HG03175 (cell line): ENCODE results near the gene PDZD2.
"Not testable (repeated sequence)": the region's sequence is repeated elsewhere in the genome, so short reads cannot be mapped to it uniquely, and the experiment has no call there.

Experiments
- ATAC-seq: cut with Tn5 transposase; IDR thresholded peaks from one replicate; pipeline ENCODE4 v1.9.1; 2021; ENCODE audit warnings: mild to moderate bottlenecking, moderate library complexity; ENCODE audit not compliant: unreplicated experiment

The PDZD2 gene

DNA sequence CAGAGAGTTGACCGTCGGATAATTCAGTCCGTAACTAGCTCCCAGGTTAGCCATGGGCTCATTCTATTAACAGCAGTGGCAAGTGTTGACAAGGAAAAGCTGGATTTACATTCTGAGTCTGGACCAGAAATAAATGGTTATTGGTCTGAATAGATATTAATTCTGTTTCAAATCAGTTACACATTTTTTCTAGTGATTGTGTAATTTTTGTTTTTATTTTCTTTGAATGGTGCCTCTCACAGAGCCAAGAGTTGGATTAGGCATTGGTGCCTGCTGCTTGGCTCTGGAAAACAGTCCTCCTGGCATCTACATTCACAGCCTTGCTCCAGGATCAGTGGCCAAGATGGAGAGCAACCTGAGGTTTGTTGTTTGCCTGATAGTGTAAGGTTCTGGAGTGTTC is 420.1 kb downstream of the PDZD2 start:
- no peak for ATAC-seq

DNA sequence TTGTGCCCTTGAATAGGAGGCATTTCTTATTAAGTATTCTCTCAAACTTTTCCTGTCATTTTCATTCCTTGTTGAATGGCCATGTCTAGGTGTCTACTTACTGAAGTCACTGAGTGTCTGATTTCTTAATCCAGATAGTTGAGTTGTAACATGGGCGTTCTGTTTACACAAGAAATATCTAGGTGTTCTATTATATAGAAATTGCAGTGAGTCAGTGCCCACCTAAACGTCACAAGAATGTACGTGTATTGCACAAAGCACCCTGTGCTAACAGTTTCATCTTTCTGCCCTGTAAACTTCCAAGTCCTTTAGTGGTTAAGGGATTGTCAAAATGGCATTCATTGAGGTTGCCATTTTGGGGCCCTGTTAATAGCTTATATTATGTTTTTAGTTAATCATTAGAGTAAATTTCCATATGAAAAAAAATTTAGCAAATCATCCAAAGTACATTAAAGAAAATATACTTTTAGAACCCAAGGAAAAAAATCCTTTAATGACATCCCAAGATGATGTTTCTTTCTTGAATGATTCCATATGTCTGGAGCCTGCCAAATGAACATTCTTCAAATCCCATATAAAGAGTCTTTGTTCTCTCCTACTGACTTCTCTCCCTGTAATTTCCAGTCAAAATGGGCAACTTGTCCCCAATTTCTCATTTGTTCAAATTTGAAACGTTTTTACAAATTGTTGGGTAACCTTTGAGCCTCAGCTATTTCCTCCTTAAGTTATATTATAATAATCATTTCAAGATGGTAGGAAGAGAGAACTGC is 421.0 kb downstream of the PDZD2 start:
- ATAC-seq: no peak

DNA sequence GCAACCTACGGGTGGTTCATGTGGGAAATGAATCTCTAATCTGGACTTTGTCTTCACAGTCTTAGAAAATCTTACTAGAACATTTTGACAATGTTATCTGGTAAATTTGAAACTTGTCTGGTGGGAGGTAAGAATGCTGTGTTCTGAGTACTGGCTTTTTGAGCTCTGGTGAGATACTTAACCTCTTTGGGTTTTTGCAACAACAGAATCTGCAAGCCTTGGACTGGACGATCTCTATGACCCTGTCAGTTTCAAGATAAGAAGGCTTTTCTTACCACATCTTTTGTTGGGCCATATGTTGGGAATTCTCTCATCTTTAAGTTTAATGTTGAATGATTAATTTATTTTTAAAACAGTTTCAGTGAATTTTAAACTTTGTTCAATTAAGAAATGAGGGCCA is 422.3 kb downstream of the PDZD2 start:
- ATAC-seq: no peak

DNA sequence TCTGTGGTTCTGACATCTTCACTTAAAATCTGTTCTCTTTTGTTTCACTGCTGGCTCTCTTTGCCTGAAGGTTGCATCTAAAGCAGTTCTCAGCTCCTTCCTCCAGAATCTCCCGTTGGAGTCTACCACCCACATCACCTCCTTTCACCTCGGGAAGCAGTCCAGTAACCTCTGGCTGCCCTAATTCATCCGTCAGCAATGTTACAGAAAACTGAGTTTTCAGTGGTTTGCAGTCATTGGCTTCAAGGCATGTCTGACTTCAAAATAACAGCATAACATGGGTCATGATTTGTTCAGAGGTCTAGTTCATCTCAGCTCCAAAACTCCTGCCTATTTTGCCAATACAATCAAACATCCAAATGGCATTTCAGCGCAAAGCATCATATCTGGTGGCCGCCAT is 427.5 kb downstream of the PDZD2 start:
- ATAC-seq: no peak

DNA sequence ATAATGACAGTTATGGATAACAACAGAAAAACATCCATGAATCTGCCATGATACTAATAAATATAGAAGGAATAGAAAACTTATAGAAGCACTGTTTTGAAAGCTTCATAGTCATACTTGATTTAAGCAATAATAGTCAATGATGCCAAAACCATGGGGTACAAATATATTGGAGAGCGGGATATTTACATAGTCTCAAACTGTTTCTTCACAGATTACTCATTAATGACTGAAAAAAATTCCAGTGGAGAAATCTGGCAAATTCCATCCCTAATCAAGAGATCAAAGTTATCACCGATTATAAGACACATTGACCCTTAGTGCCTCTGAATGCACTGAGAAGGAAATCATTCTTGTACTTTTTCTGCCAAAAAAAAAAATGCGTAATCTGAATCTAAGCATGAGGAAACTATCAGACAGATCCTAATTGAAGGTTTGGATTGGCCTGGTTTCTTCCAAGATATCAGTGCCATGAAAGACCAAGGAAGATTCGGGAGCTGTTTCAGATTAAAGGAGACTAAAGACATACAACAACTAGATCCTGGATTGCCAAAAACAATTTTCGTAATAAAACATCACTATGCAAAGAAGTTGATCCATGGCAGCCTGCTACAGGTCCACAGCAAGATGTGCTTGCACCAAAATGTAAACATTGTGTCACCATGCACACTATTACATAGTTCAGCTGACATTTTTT is 429.0 kb downstream of the PDZD2 start:
- no peak for ATAC-seq

DNA sequence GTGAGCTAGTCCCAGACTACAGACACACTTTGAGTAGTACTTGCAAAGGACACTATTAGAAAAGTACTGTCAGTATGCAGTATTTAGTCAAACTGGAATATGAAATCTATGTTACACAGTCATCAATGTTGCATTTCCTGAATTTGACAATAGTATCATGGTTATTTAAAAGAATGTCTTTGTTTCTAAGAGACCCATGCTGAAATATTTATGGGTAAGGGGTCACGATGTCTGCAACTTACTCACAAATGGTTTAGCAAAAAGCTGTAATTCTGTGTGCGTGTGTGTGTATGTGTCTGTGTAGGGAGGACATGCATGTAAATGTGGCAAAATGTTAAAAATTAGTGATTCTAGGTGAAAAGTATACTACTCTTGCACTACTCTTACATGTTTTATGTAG is 429.6 kb downstream of the PDZD2 start:
- ATAC-seq: no peak

DNA sequence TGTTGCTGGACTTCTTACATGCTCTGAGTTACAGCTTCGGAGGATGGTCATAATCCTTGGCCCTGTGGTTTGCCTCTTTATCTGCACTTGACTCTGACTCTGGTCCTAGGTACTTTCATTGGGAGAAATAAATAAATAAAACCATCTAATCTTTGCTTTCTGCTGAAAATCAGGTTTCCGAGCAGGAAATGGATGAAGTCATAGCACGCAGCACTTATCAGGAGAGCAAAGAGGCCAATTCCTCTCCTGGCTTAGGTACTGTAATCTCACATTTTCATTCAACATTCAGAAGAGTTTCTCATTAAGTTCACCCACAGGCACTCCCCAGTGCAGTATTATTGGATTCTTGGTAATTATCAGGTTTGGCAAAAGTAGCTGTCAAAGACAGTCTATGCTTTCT is 430.5 kb downstream of the PDZD2 start:
- no peak for ATAC-seq

DNA sequence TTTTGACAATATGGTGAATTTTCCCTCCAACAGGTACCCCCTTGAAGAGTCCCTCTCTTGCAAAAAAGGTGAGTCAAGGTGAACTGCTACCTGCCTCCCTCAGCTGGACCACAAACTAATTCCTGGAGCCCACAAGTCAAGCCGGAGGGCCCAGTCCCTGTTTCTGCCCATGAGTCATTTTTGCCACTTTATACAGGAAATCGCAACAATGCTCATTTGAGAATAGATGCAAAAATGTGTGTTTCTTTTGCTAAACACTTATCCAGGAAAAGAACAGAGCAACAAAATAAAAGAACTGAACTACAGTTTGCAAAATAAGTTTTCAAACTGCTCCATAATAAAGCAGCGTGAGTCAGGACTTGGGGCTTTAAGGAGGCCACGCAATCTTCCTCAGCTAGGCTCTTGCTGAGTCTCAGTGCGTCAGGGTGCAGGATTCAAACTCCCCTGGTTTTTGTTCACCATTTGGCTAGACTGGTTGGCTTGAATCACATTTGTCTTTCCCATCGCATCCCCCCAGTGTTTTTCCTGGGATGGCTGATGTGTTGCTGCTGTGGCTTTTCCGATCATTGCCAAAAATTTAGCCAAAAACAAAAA is 432.5 kb downstream of the PDZD2 start:
- ATAC-seq: no peak

DNA sequence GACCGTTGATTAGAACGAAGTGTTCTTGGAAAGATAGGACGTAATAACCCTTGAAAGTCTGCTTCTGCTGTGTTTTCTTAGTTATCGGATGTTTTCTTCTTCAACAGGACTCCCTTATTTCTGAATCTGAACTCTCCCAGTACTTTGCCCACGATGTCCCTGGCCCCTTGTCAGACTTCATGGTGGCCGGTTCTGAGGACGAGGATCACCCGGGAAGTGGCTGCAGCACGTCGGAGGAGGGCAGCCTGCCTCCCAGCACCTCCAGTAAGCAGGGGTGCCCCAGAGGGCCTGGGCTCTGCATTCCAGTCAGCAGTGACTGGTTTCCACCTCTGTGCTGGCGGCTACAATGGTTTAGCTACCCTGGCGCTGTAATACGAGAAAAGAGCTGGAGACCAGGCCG is 433.1 kb downstream of the PDZD2 start:
- ATAC-seq: no peak

DNA sequence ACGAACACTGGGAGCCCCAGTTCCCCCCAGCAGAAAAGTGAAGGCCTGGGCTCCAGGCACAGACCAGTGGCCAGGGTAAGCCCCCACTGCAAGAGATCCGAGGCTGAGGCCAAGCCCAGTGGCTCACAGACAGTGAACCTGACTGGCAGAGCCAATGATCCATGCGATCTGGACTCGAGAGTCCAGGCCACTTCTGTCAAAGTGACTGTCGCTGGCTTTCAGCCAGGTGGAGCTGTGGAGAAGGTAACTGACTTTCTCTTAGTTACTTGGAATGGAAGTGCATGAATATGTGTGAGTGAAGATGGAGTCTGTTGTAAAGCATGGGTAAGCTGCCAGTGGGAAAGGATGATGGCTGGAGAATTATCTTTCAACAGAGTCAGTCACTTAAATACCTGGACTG is 435.5 kb downstream of the PDZD2 start:
- ATAC-seq: no peak

DNA sequence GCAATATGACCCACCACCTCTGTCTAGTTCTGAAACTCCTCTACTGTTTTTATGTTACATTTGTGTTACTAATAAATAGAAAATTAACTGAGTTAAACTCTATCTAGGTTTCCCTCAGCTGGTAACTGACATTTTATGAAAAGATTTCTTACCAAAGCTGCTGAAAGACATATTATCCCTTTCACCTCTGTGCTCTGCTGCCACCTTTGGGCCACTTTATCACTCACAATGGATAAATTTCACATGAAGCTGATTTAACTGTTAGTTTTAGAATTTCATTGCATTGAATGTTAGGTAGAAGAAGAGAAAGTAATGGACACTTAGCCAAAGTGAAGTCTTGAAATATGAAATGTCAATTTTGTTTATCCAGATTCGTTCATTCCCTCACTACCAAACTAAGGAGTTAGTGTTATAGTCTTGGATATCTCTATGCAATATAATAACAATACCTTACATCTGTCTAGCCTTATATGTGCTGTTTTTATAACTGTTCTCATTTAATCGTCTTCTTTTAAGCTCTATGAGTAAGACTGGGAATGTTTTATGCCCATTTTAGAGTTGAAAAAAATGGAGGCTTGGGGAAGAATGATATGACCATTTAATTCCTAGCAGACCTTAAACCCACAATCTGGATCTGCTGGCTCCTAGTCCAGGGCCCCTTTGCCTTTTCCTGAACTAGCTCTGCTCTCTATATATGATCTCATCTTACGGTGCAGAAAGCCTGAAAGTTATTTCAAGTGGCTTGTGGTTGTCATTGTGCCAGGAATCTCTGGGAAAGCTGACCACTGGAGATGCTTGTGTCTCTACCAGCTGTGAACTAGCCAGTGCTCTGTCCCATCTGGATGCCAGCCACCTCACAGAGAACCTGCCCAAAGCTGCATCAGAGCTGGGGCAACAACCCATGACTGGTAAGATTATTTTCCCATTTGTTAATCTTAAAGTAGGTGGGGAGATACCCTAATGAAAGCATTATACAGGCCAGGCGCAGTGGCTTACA is 438.1 kb downstream of the PDZD2 start:
- ATAC-seq: peak; percentile 50

DNA sequence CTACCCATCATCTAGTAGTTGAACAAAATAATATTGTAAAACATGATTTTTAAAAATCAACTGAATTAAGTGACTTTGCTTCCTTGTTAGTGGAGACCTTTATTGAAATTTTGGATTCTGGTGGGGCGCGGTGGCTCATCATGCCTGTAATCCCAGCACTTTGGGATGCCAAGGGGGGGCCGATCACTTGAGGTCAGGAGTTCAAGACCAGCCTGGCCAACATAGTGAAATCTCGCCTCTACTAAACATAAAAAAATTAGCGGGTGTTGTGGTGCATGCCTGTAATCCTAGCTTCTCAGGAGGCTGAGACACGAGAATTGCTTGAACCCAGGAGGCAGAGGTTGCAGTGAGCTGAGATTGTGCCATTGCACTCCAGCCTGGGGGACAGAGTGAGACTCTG is 439.9 kb downstream of the PDZD2 start:
- not testable (repeated sequence) for ATAC-seq

DNA sequence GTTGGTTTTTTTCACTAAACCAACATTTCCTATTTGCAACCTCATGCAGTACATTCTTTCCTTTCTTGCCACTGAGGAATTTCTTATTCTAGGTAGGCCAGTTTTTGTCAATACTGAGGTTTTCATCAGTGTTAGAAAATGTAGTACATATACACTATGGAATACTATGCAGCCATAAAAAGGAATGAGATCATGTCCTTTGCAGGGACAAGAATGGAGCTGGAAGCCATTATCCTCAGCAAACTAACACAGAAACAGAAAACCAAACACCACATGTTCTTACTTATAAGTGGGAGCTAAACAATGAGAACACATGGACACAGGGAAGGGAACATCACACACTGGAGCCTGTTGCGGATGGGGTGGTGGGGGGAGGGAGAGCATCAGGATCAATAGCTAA is 441.6 kb downstream of the PDZD2 start:
- not testable (repeated sequence) for ATAC-seq

DNA sequence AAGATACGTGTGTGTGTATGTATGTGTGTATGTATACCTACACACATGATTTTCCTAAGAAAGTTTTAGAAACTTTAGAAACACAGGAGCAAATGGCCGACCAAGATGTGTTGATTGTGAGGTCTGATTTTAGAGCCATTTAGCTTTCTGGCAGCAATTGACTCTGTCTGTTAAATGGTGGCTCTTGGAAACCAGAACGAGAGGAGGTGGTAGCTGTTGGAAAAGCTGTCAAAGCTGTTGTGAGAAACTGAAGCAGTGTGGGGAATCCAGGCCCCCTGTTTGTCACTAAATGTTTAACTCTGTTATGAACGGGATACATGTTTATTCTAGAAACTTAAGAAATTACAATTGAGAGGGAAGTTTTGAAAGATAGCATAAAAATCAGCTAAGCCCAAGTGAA is 443.8 kb downstream of the PDZD2 start:
- ATAC-seq: no peak

DNA sequence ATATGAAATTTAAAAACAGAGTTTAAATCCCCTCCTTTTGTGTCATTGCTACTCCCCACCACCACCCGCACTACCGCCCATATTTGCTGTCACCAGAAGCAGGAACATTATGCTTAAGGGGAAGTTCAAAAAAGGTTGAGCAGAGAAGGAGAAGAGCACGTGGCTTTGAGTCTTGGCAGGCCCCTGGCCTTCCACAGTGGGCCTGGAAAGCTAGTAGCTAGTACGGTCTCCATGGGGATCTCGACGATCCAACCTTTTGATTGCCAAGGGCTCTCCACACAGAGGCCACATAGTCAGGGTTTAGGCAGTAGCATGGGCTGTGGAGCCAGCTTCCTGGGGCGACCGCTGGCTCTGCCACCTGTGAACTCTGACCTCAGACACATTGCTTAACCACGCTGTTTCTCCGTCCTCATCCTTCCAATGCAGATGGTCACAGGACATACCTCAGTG is 445.1 kb downstream of the PDZD2 start:
- ATAC-seq: no peak

DNA sequence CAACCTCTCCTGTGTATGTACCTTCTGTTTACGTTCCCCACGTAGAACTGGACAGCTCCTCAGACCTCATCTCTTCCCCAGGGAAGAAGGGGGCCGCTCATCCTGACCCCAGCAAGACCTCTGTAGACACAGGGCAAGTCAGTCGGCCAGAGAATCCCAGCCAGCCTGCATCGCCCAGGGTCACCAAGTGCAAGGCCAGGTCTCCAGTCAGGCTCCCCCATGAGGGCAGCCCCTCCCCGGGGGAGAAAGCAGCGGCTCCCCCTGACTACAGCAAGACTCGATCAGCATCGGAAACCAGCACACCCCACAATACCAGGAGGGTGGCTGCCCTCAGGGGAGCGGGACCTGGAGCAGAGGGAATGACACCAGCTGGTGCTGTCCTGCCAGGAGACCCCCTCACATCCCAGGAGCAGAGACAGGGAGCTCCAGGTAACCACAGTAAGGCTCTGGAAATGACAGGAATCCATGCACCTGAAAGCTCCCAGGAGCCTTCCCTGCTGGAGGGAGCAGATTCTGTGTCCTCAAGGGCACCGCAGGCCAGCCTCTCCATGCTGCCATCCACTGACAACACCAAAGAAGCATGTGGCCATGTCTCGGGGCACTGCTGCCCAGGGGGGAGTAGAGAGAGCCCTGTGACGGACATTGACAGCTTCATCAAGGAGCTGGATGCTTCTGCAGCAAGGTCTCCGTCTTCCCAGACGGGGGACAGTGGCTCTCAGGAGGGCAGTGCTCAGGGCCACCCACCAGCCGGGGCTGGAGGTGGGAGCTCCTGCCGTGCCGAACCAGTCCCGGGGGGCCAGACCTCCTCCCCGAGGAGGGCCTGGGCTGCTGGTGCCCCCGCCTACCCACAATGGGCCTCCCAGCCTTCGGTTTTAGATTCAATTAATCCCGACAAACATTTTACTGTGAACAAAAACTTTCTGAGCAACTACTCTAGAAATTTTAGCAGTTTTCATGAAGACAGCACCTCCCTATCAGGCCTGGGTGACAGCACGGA is 448.5 kb downstream of the PDZD2 start:
- ATAC-seq: no peak

DNA sequence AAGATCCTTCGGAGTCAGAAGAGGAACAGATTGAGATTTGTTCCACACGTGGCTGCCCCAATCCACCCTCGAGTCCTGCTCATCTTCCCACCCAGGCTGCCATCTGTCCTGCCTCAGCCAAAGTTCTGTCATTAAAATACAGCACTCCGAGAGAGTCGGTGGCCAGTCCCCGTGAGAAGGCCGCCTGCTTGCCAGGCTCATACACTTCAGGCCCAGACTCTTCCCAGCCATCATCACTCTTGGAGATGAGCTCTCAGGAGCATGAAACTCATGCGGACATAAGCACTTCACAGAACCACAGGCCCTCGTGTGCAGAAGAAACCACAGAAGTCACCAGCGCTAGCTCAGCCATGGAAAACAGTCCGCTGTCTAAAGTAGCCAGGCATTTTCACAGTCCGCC is 449.3 kb downstream of the PDZD2 start:
- ATAC-seq: no peak

DNA sequence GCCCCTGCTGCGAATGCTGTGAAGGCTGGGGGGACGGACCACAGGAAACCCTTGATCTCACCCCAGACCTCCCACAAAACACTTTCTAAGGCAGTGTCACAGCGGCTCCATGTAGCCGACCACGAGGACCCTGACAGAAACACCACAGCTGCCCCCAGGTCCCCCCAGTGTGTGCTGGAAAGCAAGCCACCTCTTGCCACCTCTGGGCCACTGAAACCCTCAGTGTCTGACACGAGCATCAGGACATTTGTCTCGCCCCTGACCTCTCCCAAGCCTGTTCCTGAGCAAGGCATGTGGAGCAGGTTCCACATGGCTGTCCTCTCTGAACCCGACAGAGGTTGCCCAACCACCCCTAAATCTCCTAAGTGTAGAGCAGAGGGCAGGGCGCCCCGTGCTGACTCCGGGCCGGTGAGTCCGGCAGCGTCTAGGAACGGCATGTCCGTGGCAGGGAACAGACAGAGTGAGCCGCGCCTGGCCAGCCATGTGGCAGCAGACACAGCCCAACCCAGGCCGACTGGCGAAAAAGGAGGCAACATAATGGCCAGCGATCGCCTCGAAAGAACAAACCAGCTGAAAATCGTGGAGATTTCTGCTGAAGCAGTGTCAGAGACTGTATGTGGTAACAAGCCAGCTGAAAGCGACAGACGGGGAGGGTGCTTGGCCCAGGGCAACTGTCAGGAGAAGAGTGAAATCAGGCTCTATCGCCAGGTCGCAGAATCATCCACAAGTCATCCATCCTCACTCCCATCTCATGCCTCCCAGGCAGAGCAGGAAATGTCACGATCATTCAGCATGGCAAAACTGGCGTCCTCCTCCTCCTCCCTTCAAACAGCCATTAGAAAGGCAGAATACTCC is 450.4 kb downstream of the PDZD2 start:
- ATAC-seq: no peak
